ENCODE measurements around the gene ANO4. TPM values are rescaled to one million over a fixed set of nuclear protein-coding genes. Genes with fewer than 3 reads are reported as not detected.

Gene ANO4
- total and polyA plus RNA-seq, 4 donors: 0.10 to 1.9 (median 0.86) TPM

DNA sequence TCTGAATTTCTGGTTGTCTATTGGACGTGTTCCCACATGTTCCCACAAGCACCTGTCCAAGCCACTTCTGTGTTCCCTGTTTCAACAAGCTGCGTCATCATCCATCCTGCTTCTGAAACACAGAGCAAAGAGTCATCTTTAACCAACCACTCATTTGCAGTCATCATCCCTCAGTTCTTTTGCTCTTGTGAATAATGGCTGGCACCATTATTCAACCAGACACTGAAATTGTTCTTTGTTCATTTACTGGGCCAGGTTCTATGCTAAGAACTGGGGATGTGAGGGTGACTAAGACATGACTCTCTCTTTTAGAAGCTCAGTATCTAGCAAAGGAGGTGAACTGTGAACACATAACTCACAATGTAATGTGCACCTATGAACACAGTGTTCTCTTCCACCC lies 40.7 kb upstream of the ANO4 start:
- TF ChIP-seq, protein P1, sequence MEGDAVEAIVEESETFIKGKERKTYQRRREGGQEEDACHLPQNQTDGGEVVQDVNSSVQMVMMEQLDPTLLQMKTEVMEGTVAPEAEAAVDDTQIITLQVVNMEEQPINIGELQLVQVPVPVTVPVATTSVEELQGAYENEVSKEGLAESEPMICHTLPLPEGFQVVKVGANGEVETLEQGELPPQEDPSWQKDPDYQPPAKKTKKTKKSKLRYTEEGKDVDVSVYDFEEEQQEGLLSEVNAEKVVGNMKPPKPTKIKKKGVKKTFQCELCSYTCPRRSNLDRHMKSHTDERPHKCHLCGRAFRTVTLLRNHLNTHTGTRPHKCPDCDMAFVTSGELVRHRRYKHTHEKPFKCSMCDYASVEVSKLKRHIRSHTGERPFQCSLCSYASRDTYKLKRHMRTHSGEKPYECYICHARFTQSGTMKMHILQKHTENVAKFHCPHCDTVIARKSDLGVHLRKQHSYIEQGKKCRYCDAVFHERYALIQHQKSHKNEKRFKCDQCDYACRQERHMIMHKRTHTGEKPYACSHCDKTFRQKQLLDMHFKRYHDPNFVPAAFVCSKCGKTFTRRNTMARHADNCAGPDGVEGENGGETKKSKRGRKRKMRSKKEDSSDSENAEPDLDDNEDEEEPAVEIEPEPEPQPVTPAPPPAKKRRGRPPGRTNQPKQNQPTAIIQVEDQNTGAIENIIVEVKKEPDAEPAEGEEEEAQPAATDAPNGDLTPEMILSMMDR (IDR thresholded peaks at IDR 0.05; ENCODE audit: control extremely low read depth, extremely low read depth): no peak
- 80 to 89% methylated on average over 2 of the region's 2 CpGs for WGBS, 2 donors
- Histone ChIP-seq H3K36me3 (ENCODE audit: control insufficient read depth in 4 of 4, insufficient read depth in 4 of 4, low read length in 4 of 4) (no peaks in the 10 kb centered on the region), H3K27me3 (ENCODE audit: control insufficient read depth in 3 of 3, insufficient read depth in 3 of 3, low read length in 2 of 3) (no peaks in the 10 kb centered on the region), H3K4me3 (no peak overlapping the region), H3K4me1 (ENCODE audit: control insufficient read depth in 5 of 5, insufficient read depth in 5 of 5, low read length in 5 of 5) (no peaks in the 10 kb centered on the region), H3K27ac (ENCODE audit: low read depth in 1 of 2, low read length in 1 of 2) (no peak overlapping the region), H3K9ac (ENCODE audit: insufficient read depth in 1 of 2, low read length in 2 of 2) (no peak overlapping the region), H3K9me3 (ENCODE audit: control insufficient read depth in 4 of 4, insufficient read depth in 3 of 4, low read length in 3 of 4) (peaks cover 0 to 4% (median 2%) of the 10 kb centered on the region in 4 donors)
- ATAC-seq (ENCODE audit: insufficient read depth, low FRiP score) (no peak), DNase-seq (no peak)

DNA sequence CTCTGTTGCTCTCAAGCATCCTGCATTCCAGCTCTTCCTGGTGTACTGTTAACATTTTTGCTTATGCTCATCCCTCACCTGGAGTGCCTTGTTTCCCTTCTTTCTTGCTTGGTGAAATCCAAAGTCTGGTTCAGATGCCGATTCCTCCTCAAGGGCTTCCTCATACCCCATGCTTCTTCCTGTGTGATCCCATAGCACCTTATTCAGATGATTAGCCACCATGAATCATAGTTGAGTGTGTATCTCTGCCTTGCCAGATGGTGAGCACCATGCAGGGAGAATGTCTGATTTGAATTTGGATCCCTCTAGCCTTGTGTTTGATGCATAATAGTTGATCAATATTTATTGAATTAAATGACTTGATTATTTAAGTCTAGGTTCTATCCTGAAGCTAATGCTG lies 39.4 kb upstream of the ANO4 start:
- H3K9me3 ChIP-seq (ENCODE audit: control insufficient read depth in 4 of 4, insufficient read depth in 3 of 4, low read length in 3 of 4): peaks cover 0 to 5% (median 2%) of the 10 kb centered on the region in 4 donors
- H3K4me1 ChIP-seq (ENCODE audit: control insufficient read depth in 5 of 5, insufficient read depth in 5 of 5, low read length in 5 of 5): no peaks in the 10 kb centered on the region
- H3K27ac ChIP-seq (ENCODE audit: low read depth in 1 of 2, low read length in 1 of 2): no peak overlapping the region
- no peaks in the 10 kb centered on the region for H3K36me3 ChIP-seq (ENCODE audit: control insufficient read depth in 4 of 4, insufficient read depth in 4 of 4, low read length in 4 of 4)
- 95 to 100% methylated on average over 1 of the region's 1 CpG for WGBS, 2 donors
- no peak for DNase-seq
- H3K4me3 ChIP-seq: no peak overlapping the region
- no peak overlapping the region for H3K9ac ChIP-seq (ENCODE audit: insufficient read depth in 1 of 2, low read length in 2 of 2)
- H3K27me3 ChIP-seq (ENCODE audit: control insufficient read depth in 3 of 3, insufficient read depth in 3 of 3, low read length in 2 of 3): no peaks in the 10 kb centered on the region
- ATAC-seq (ENCODE audit: insufficient read depth, low FRiP score): no peak
- TF ChIP-seq, protein P1 (IDR thresholded peaks at IDR 0.05; ENCODE audit: control extremely low read depth, extremely low read depth): no peak

DNA sequence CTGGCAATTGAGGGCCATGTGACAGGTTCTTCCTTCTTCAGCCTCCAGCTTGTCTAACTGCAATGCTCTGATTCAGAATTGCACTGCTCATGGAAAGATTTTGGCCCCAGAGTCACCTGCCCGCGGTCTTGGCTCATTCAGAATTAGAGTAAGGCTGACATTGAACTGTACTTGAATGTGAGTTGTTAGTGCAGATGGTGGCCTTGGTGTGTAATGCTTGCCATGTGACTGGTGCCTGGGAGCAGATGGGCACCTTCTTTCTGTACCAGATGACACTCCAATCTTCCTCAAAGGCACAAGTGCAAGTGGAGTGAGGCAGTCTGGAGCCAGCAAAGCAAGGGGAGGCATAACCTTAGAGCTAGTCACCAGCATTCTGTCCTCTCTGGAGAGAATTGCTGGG lies 36.5 kb upstream of the ANO4 start:
- TF ChIP-seq, protein P1 (IDR thresholded peaks at IDR 0.05; ENCODE audit: control extremely low read depth, extremely low read depth): no peak
- ATAC-seq (ENCODE audit: insufficient read depth, low FRiP score): no peak
- WGBS, 2 donors: 93 to 97% methylated on average over 2 of the region's 2 CpGs

DNA sequence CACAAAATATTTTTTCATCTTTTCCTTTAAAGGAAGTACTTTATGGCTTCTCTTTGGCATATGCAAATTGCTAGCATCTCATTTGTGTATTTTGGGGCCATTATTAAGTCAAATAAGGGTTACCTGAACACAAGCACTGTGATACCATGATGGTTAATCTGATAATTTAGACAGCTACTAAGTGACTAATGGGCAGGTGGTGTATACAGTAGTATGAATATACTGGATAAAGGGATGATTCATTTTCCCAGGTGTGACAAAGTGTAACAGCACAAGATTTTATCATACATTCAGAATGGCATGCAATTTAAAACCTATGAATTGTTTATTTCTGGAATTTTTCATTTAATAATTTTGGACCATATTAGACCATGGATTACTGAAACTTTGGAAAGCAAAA lies 27.2 kb upstream of the ANO4 start:
- no peaks in the 10 kb centered on the region for H3K4me1 ChIP-seq (ENCODE audit: control insufficient read depth in 5 of 5, insufficient read depth in 5 of 5, low read length in 5 of 5)
- no peak for DNase-seq
- H3K36me3 ChIP-seq (ENCODE audit: control insufficient read depth in 4 of 4, insufficient read depth in 4 of 4, low read length in 4 of 4): no peaks in the 10 kb centered on the region
- H3K9ac ChIP-seq (ENCODE audit: insufficient read depth in 1 of 2, low read length in 2 of 2): no peak overlapping the region
- ATAC-seq (ENCODE audit: insufficient read depth, low FRiP score): no peak
- H3K27ac ChIP-seq (ENCODE audit: low read depth in 1 of 2, low read length in 1 of 2): no peak overlapping the region
- H3K27me3 ChIP-seq (ENCODE audit: control insufficient read depth in 3 of 3, insufficient read depth in 3 of 3, low read length in 2 of 3): no peaks in the 10 kb centered on the region
- H3K4me3 ChIP-seq: no peak overlapping the region
- TF ChIP-seq, protein P1 (IDR thresholded peaks at IDR 0.05; ENCODE audit: control extremely low read depth, extremely low read depth): no peak
- H3K9me3 ChIP-seq (ENCODE audit: control insufficient read depth in 4 of 4, insufficient read depth in 3 of 4, low read length in 3 of 4): no peaks in the 10 kb centered on the region

More for the DNA sequence above, 36.5 kb upstream of the ANO4 start:
- no peak overlapping the region for H3K9ac ChIP-seq (ENCODE audit: insufficient read depth in 1 of 2, low read length in 2 of 2)
- no peaks in the 10 kb centered on the region for H3K36me3 ChIP-seq (ENCODE audit: control insufficient read depth in 4 of 4, insufficient read depth in 4 of 4, low read length in 4 of 4)
- no peaks in the 10 kb centered on the region for H3K27me3 ChIP-seq (ENCODE audit: control insufficient read depth in 3 of 3, insufficient read depth in 3 of 3, low read length in 2 of 3)
- no peak overlapping the region for H3K4me3 ChIP-seq
- no peaks in the 10 kb centered on the region for H3K4me1 ChIP-seq (ENCODE audit: control insufficient read depth in 5 of 5, insufficient read depth in 5 of 5, low read length in 5 of 5)
- no peak for DNase-seq
- peaks cover 0 to 2% (median under 1%) of the 10 kb centered on the region in 4 donors for H3K9me3 ChIP-seq (ENCODE audit: control insufficient read depth in 4 of 4, insufficient read depth in 3 of 4, low read length in 3 of 4)
- no peak overlapping the region for H3K27ac ChIP-seq (ENCODE audit: low read depth in 1 of 2, low read length in 1 of 2)

All from lung (tissue), 12 donors.